Activated naive CD8-positive, alpha-beta T cell treated with anti-CD3 and anti-CD28 coated beads, Interleukin-2, amount 10 ng/mL, durations not matched to agents 7 days and 5 days (primary cell): ENCODE results near the gene MAST4. TPM values are rescaled to one million over a fixed set of nuclear protein-coding genes. Genes with fewer than 3 reads are reported as not detected.

Source experiments
- ATAC-seq: fragments of 150-1000 bp; cut with Tn5 transposase; one replicate; pipeline ENCODE4 v1.10.0; 2021; ENCODE audit warnings: low read depth, moderate library complexity
- POLR2A ChIA-PET: fragments of 350-600 bp; sonication (Branson Sonifier 250); formaldehyde crosslinking; loops from one replicate; lab custom pipeline; 2021; ENCODE audit warnings: antibody characterized with exemption; lab: Charles Lee
- DNase-seq: peaks from one replicate; pipeline ENCODE4 v3.0.0; 2021
- H3K27ac Mint-ChIP-seq: one replicate; pipeline ENCODE4 v1.8.0; 2022; ENCODE audit warnings: mild to moderate bottlenecking, mixed read lengths
- H3K27me3 Mint-ChIP-seq: one replicate; pipeline ENCODE4 v1.8.0; 2022; ENCODE audit warnings: mild to moderate bottlenecking, moderate library complexity, mixed read lengths
- H3K36me3 Mint-ChIP-seq: one replicate; pipeline ENCODE4 v1.8.0; 2021; ENCODE audit warnings: mild to moderate bottlenecking, mixed read lengths
- H3K4me1 Mint-ChIP-seq: one replicate; pipeline ENCODE4 v1.8.0; 2021; ENCODE audit warnings: mixed read lengths
- H3K4me3 Mint-ChIP-seq: one replicate; pipeline ENCODE4 v1.8.0; 2022; ENCODE audit warnings: mild to moderate bottlenecking, moderate library complexity, mixed read lengths
- H3K9me3 Mint-ChIP-seq: one replicate; pipeline ENCODE4 v1.8.0; 2021; ENCODE audit warnings: mixed read lengths
- total RNA-seq, 2 experiments: library from RNA; stranded (reverse); gene quantifications; one replicate each; pipeline ENCODE4 v1.2.3, GENCODE V29; 2021

MAST4 gene
- total RNA-seq, 2 experiments from 2014 or later: 13.4 to 14.3 TPM

- Mint-ChIP-seq H3K4me1 (peaks cover 37% of the 10 kb centered on the region), H3K4me3 (no peak overlapping the region), H3K27me3 (no peaks in the 10 kb centered on the region), H3K27ac (peak overlapping the region; percentile 20), H3K36me3 (peaks cover 23% of the 10 kb centered on the region), H3K9me3 (peaks cover 9% of the 10 kb centered on the region)
- DNase-seq (no peak), ATAC-seq (no peak)
- POLR2A ChIA-PET: interaction anchor here (0.5 to 1.5 kb wide), 2 partner anchors 23 to 1091 kb away, joined by 4 to 5 read pairs; no protein-coding TSS in a partner anchor
Observed at GRCh38 chr5:67189079-67189354, 592.8 kb downstream of the MAST4 start.

- POLR2A ChIA-PET: interaction anchor here (1.5 kb wide), 1 partner anchor 24 kb away, joined by 4 read pairs; no protein-coding TSS in a partner anchor
- H3K27ac Mint-ChIP-seq: no peak overlapping the region
- H3K27me3 Mint-ChIP-seq: no peaks in the 10 kb centered on the region
- peaks cover 24% of the 10 kb centered on the region for H3K36me3 Mint-ChIP-seq
- no peak for ATAC-seq
- DNase-seq: no peak
- no peak overlapping the region for H3K4me3 Mint-ChIP-seq
- H3K9me3 Mint-ChIP-seq: peaks cover 12% of the 10 kb centered on the region
- peaks cover 36% of the 10 kb centered on the region for H3K4me1 Mint-ChIP-seq
Observed at GRCh38 chr5:67189931-67190330, 593.7 kb downstream of the MAST4 start.

- peaks cover 12% of the 10 kb centered on the region for H3K9me3 Mint-ChIP-seq
- no peak overlapping the region for H3K27ac Mint-ChIP-seq
- H3K36me3 Mint-ChIP-seq: peaks cover 21% of the 10 kb centered on the region
- no peak for ATAC-seq
- H3K4me1 Mint-ChIP-seq: peaks cover 34% of the 10 kb centered on the region
- POLR2A ChIA-PET: no interaction called here
- no peak overlapping the region for H3K4me3 Mint-ChIP-seq
- DNase-seq: no peak
- no peaks in the 10 kb centered on the region for H3K27me3 Mint-ChIP-seq
Observed at GRCh38 chr5:67190410-67190809, 594.2 kb downstream of the MAST4 start.

GRCh38 chr5:67190861-67191260 lies 594.7 kb downstream of the MAST4 start:
- Mint-ChIP-seq H3K27ac (no peak overlapping the region), H3K27me3 (no peaks in the 10 kb centered on the region), H3K9me3 (peaks cover 14% of the 10 kb centered on the region), H3K36me3 (peaks cover 23% of the 10 kb centered on the region), H3K4me3 (no peak overlapping the region), H3K4me1 (peaks cover 37% of the 10 kb centered on the region)
- no peak for ATAC-seq
- no peak for DNase-seq
- POLR2A ChIA-PET: no interaction called here

- DNase-seq: no peak
- no peaks in the 10 kb centered on the region for H3K27me3 Mint-ChIP-seq
- ATAC-seq: no peak
- peaks cover 16% of the 10 kb centered on the region for H3K9me3 Mint-ChIP-seq
- H3K36me3 Mint-ChIP-seq: peaks cover 19% of the 10 kb centered on the region
- H3K4me3 Mint-ChIP-seq: no peak overlapping the region
- no peak overlapping the region for H3K27ac Mint-ChIP-seq
- peaks cover 24% of the 10 kb centered on the region for H3K4me1 Mint-ChIP-seq
- POLR2A ChIA-PET: no interaction called here
Observed at GRCh38 chr5:67192719-67193438, 596.7 kb downstream of the MAST4 start.

- H3K27me3 Mint-ChIP-seq: no peaks in the 10 kb centered on the region
- DNase-seq (no peak), ATAC-seq (no peak)
- no peak overlapping the region for H3K4me3 Mint-ChIP-seq
- peaks cover 23% of the 10 kb centered on the region for H3K4me1 Mint-ChIP-seq
- no peak overlapping the region for H3K27ac Mint-ChIP-seq
- POLR2A ChIA-PET: no interaction called here
- H3K9me3 Mint-ChIP-seq: peaks cover 18% of the 10 kb centered on the region
- H3K36me3 Mint-ChIP-seq: peaks cover 23% of the 10 kb centered on the region
Observed at GRCh38 chr5:67193439-67193807, 597.2 kb downstream of the MAST4 start.

GRCh38 chr5:67194166-67194565 lies 598.0 kb downstream of the MAST4 start:
- POLR2A ChIA-PET: no interaction called here
- no peak overlapping the region for H3K4me3 Mint-ChIP-seq
- peaks cover 21% of the 10 kb centered on the region for H3K4me1 Mint-ChIP-seq
- H3K36me3 Mint-ChIP-seq: peaks cover 31% of the 10 kb centered on the region
- no peak for ATAC-seq
- H3K27me3 Mint-ChIP-seq: no peaks in the 10 kb centered on the region
- peaks cover 20% of the 10 kb centered on the region for H3K9me3 Mint-ChIP-seq
- peak overlapping the region; percentile 19 for H3K27ac Mint-ChIP-seq
- DNase-seq: no peak

- Mint-ChIP-seq H3K9me3 (peaks cover 21% of the 10 kb centered on the region), H3K27me3 (no peaks in the 10 kb centered on the region), H3K4me3 (no peak overlapping the region), H3K27ac (peak overlapping the region; percentile 2), H3K36me3 (peaks cover 36% of the 10 kb centered on the region), H3K4me1 (peaks cover 31% of the 10 kb centered on the region)
- DNase-seq: no peak
- ATAC-seq: no peak
- POLR2A ChIA-PET: interaction anchor here (1.4 kb wide), 1 partner anchor 13 kb away, joined by 3 read pairs; no protein-coding TSS in a partner anchor
Observed at GRCh38 chr5:67195406-67196275, 599.4 kb downstream of the MAST4 start.

GRCh38 chr5:67196537-67197059 lies 600.4 kb downstream of the MAST4 start, which contains the start of gene CD180:
Gene CD180 (minus strand): TSS chr5:67196799. CDS start chr5:67196641, 158 bp downstream.
- Mint-ChIP-seq H3K9me3 (peaks cover 19% of the 10 kb centered on the region), H3K27ac (peak within 1 kb of the TSS; percentile 2), H3K36me3 (peaks cover 38% of the 10 kb centered on the region), H3K4me3 (no peak within 1 kb of the TSS), H3K4me1 (peaks cover 35% of the 10 kb centered on the region), H3K27me3 (no peaks in the 10 kb centered on the region)
- ATAC-seq (no peak), DNase-seq (no peak)
- POLR2A ChIA-PET: interaction anchor here (0.7 to 1.4 kb wide), 3 partner anchors 14 to 1238 kb away, joined by 3 to 4 read pairs (median 4); no protein-coding TSS in a partner anchor

- Mint-ChIP-seq H3K4me3 (no peak overlapping the region), H3K27me3 (no peaks in the 10 kb centered on the region), H3K9me3 (peaks cover 15% of the 10 kb centered on the region), H3K27ac (no peak overlapping the region), H3K36me3 (peaks cover 33% of the 10 kb centered on the region), H3K4me1 (peaks cover 39% of the 10 kb centered on the region)
- POLR2A ChIA-PET: interaction anchor here (1.1 to 13.8 kb wide), 2 partner anchors 31 to 32 kb away, joined by 4 to 341 read pairs; no protein-coding TSS in a partner anchor
- no peak for DNase-seq
- ATAC-seq: no peak
Observed at GRCh38 chr5:67197536-67197935, 601.3 kb downstream of the MAST4 start.

- Mint-ChIP-seq H3K27ac (peak overlapping the region; percentile 51), H3K4me3 (peak overlapping the region; percentile 1), H3K9me3 (peaks cover 15% of the 10 kb centered on the region), H3K27me3 (no peaks in the 10 kb centered on the region), H3K4me1 (peaks cover 42% of the 10 kb centered on the region), H3K36me3 (peaks cover 32% of the 10 kb centered on the region)
- ATAC-seq (no peak), DNase-seq (no peak)
- POLR2A ChIA-PET: interaction anchor here (0.8 to 13.8 kb wide), 3 partner anchors 16 to 33 kb away, joined by 3 to 341 read pairs (median 3); no protein-coding TSS in a partner anchor
Observed at GRCh38 chr5:67198917-67199316, 602.7 kb downstream of the MAST4 start.

GRCh38 chr5:67199859-67200258 lies 603.7 kb downstream of the MAST4 start:
- POLR2A ChIA-PET: interaction anchor here (13.8 kb wide), 1 partner anchor 34 kb away, joined by 341 read pairs; no protein-coding TSS in a partner anchor
- DNase-seq: no peak
- H3K27ac Mint-ChIP-seq: peak overlapping the region; percentile 81
- H3K4me1 Mint-ChIP-seq: peaks cover 51% of the 10 kb centered on the region
- H3K4me3 Mint-ChIP-seq: peak overlapping the region; percentile 38
- H3K27me3 Mint-ChIP-seq: no peaks in the 10 kb centered on the region
- H3K9me3 Mint-ChIP-seq: peaks cover 13% of the 10 kb centered on the region
- no peak for ATAC-seq
- peaks cover 32% of the 10 kb centered on the region for H3K36me3 Mint-ChIP-seq
